ENCODE measurements around the gene SUN3. TPM values are rescaled to one million over a fixed set of nuclear protein-coding genes. Genes with fewer than 3 reads are reported as not detected.
A peak's percentile ranks its signal among the peaks of the same experiment; 100 is the strongest.

Gene SUN3
- total and polyA plus RNA-seq, 9 of the 15 experiments (the other 6 are each of a cell fraction or from before 2014, with no cell fraction given): 0.04 to 0.06 TPM; not detected in 7

GRCh38 chr7:47979145-47979831, 49.6 kb downstream of the SUN3 start, which contains the start of gene HUS1 (continued):
- TF ChIP-seq HMGN3 (IDR thresholded peaks at IDR 0.05; ENCODE audit: borderline replicate concordance, extremely low read depth, insufficient read length, low read depth, low read length) (peak; percentile 91), MAX (CRISPR knock-in tag; IDR thresholded peaks at IDR 0.05) (peak; percentile 75), ZNF586 (CRISPR knock-in tag; conservative IDR thresholded peaks at IDR 0.05) (no peak), NR4A1 (CRISPR knock-in tag; IDR thresholded peaks at IDR 0.05) (peak; percentile 44; the same call in 1 of the 2 replicates), NR4A1 (tag; IDR thresholded peaks at IDR 0.05) (peak; percentile 64; the same call in 1 of the 2 replicates), SMARCE1 (IDR thresholded peaks at IDR 0.05) (no peak), SMAD3 (CRISPR knock-in tag; conservative IDR thresholded peaks at IDR 0.05) (0 out of 2 replicates have a peak, but pooled peaks have one; percentile 51), NFE2 (IDR thresholded peaks at IDR 0.05; ENCODE audit: low read depth) (0 out of 2 replicates have a peak, but pooled peaks have one; percentile 5), ZNF609 (CRISPR knock-in tag; IDR thresholded peaks at IDR 0.05; ENCODE audit: borderline replicate concordance) (no peak), EHMT2 (IDR thresholded peaks at IDR 0.05) (peak; percentile 23; the same call in 1 of the 2 replicates), ZNF639 (CRISPR knock-in tag; conservative IDR thresholded peaks at IDR 0.05 in 1 of 2, IDR thresholded peaks at IDR 0.05 in 1 of 2) (peak in 1 of 2 experiments; percentile 92; a peak in 2 of 4 replicates), MLX (CRISPR knock-in tag; conservative IDR thresholded peaks at IDR 0.05) (no peak), ZNF740 (CRISPR knock-in tag; IDR thresholded peaks at IDR 0.05) (peak; percentile 90), ZNF740 (tag; IDR thresholded peaks at IDR 0.05) (peak in 1 of 2 experiments; percentile 91; a peak in 2 of 4 replicates), JUND (IDR thresholded peaks at IDR 0.05; ENCODE audit: borderline replicate concordance, low read depth, low read length) (peak; percentile 61; the same call in 1 of the 2 replicates), JUND (tag; IDR thresholded peaks at IDR 0.05; ENCODE audit: borderline replicate concordance, low read depth, low read length) (peak; percentile 48; the same call in 1 of the 3 replicates), ZNF408 (CRISPR knock-in tag; IDR thresholded peaks at IDR 0.05; ENCODE audit: low read depth) (no peak), RFX7 (CRISPR knock-in tag; IDR thresholded peaks at IDR 0.05) (no peak), ZNF354B (CRISPR knock-in tag; IDR thresholded peaks at IDR 0.05) (no peak)
